Liver (tissue), 3 donors: ENCODE measurements around the gene CCDC102B.
A peak's percentile ranks its signal among the peaks of the same experiment; 100 is the strongest.

ENCODE experiments used
- CTCF ChIP-seq: fragments of 150-350 bp; IDR thresholded peaks from 2 replicates; pipeline ENCODE4 v1.5.1; 2017; ENCODE audit warnings: improper control_type of control experiment, low read depth, low read length; ENCODE audit not compliant: missing input control
- MAX ChIP-seq: IDR thresholded peaks from 2 replicates; pipeline ENCODE4 v1.6.1; 2016; ENCODE audit warnings: antibody characterized with exemption
- TAF1 ChIP-seq: conservative IDR thresholded peaks from 2 replicates; pipeline ENCODE4 v1.6.1; 2016; ENCODE audit warnings: antibody characterized with exemption, mild to moderate bottlenecking
- YY1 ChIP-seq: IDR thresholded peaks from 2 replicates; pipeline ENCODE4 v1.6.1; 2016; ENCODE audit warnings: antibody characterized with exemption, mild to moderate bottlenecking
- donor health status: healthy.
- donor health status: healthy.

- TF ChIP-seq CTCF (no peak), MAX (peak; percentile 57), YY1 (peak; percentile 35), TAF1 (no peak)
Observed at GRCh38 chr18:68865503-68865902, 67.6 kb downstream of the CCDC102B start.
